HG02938 (cell line): ENCODE measurements around the gene LOXL1.
"Not testable (repeated sequence)": the region's sequence is repeated elsewhere in the genome, so short reads cannot be mapped to it uniquely, and the experiment has no call there.

ENCODE experiments used
- ATAC-seq: cut with Tn5 transposase; IDR thresholded peaks from one replicate; pipeline ENCODE4 v1.9.1; 2021; ENCODE audit warnings: mild to moderate bottlenecking, moderate library complexity; ENCODE audit not compliant: unreplicated experiment

The LOXL1 gene

GRCh38 chr15:73951601-73952000 lies 25.3 kb downstream of the LOXL1 start:
- no peak for ATAC-seq

GRCh38 chr15:73952171-73952912 lies 26.1 kb downstream of the LOXL1 start:
- no peak for ATAC-seq

- ATAC-seq: no peak
Measured at GRCh38 chr15:73952913-73953750, 26.9 kb downstream of the LOXL1 start.

GRCh38 chr15:73954188-73955145 lies 28.2 kb downstream of the LOXL1 start:
- ATAC-seq: no peak

GRCh38 chr15:73955326-73955725 lies 29.1 kb downstream of the LOXL1 start:
- ATAC-seq: no peak

- no peak for ATAC-seq
Measured at GRCh38 chr15:73955861-73956742, 29.8 kb downstream of the LOXL1 start.

GRCh38 chr15:73956743-73957135 lies 30.5 kb downstream of the LOXL1 start:
- ATAC-seq: no peak

- no peak for ATAC-seq
Measured at GRCh38 chr15:73957276-73957675, 31.0 kb downstream of the LOXL1 start.

GRCh38 chr15:73957785-73958184 lies 31.5 kb downstream of the LOXL1 start:
- ATAC-seq: no peak

GRCh38 chr15:73959012-73959581 lies 32.8 kb downstream of the LOXL1 start:
- ATAC-seq: no peak

- ATAC-seq: no peak
Measured at GRCh38 chr15:73959801-73960200, 33.5 kb downstream of the LOXL1 start.

GRCh38 chr15:73960472-73961070 lies 34.3 kb downstream of the LOXL1 start:
- not testable (repeated sequence) for ATAC-seq

- no peak for ATAC-seq
Measured at GRCh38 chr15:73962433-73962832, 36.2 kb downstream of the LOXL1 start.

- no peak for ATAC-seq
Measured at GRCh38 chr15:73964736-73965093, 38.5 kb downstream of the LOXL1 start.

- no peak for ATAC-seq
Measured at GRCh38 chr15:73965094-73965757, 39.0 kb downstream of the LOXL1 start.

- ATAC-seq: peak; percentile 67
Measured at GRCh38 chr15:73965758-73966113, 39.5 kb downstream of the LOXL1 start.

- ATAC-seq: no peak
Measured at GRCh38 chr15:73968461-73968860, 42.2 kb downstream of the LOXL1 start.

- ATAC-seq: no peak
Measured at GRCh38 chr15:73969151-73969759, 43.0 kb downstream of the LOXL1 start.
